Activated CD4-positive, alpha-beta memory T cell treated with anti-CD3 and anti-CD28 coated beads for 36 hours (primary cell): Measurements from ENCODE around the gene CACNA1C. TPM values are rescaled to one million over a fixed set of nuclear protein-coding genes. Genes with fewer than 3 reads are reported as not detected.

Source experiments
- CTCF ChIA-PET: fragments of 350-600 bp; sonication (Branson Sonifier 250); formaldehyde crosslinking; loops from one replicate; lab custom pipeline; 2021; ENCODE audit warnings: antibody characterized with exemption, inconsistent platforms; lab: Charles Lee
- POLR2A ChIA-PET: fragments of 350-600 bp; sonication (Branson Sonifier 250); formaldehyde crosslinking; loops from one replicate; lab custom pipeline; 2021; ENCODE audit warnings: antibody characterized with exemption; lab: Charles Lee
- DNase-seq: peaks from one replicate; pipeline ENCODE4 v3.0.0-alpha.2; 2020
- H3K27ac Mint-ChIP-seq: one replicate; pipeline ENCODE4 v1.8.0; 2021; ENCODE audit warnings: mixed read lengths
- H3K27me3 Mint-ChIP-seq: one replicate; pipeline ENCODE4 v1.8.0; 2021; ENCODE audit warnings: mixed read lengths
- H3K36me3 Mint-ChIP-seq: one replicate; pipeline ENCODE4 v1.8.0; 2021; ENCODE audit warnings: mixed read lengths
- H3K4me1 Mint-ChIP-seq: one replicate; pipeline ENCODE4 v1.8.0; 2021; ENCODE audit warnings: low read depth, mixed read lengths
- H3K4me3 Mint-ChIP-seq: one replicate; pipeline ENCODE4 v1.8.0; 2021; ENCODE audit warnings: mild to moderate bottlenecking, mixed read lengths
- H3K9me3 Mint-ChIP-seq: one replicate; pipeline ENCODE4 v1.8.0; 2021; ENCODE audit warnings: mixed read lengths
- intact Hi-C: fragments of 100-400 bp; cut with micrococcal nuclease; formaldehyde crosslinking; loops from one replicate; pipeline ENCODE4 v1.15.1; 2023
- total RNA-seq, 2 experiments: library from RNA; stranded (reverse); gene quantifications; one replicate each; pipeline ENCODE4 v1.2.3, GENCODE V29; 2021

The CACNA1C gene
- total RNA-seq, 2 experiments from 2014 or later: 0.07 to 0.12 TPM

DNA sequence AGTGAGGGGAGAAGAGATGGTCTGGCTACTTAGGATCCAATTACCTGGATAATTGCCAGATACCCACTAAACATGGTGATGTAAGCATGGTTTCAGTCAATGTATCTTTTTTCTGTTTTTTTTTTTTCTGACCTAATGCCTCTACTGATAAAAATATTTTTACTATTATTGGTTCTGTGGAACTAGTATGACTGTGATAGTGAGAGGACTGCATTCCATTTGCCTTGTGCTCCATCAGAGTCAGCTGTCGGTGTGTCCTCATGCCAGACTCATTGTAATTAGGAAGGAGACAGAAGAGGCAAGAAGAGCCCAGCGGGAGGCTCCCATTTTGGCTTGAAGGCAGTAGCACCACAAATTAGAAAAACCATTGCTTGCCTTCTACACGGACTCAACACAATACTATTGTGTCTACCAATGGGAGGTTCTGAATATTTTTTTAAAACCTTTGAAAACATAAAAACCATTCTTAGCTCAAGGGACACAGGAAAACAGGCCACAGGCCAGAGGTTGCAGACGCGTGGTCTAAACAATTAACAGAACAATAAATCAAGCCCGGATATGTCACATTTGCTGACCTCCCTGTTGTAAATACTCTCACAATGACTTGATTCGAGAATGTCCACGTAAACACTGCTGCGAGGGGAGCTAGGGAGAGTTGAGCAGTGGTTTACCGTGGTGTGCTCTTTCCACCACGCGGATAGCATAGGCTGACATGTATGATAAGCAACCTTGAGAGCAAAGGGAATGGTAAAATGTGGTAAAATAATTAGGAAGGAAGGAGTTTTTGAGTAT is 35.0 kb upstream of the CACNA1C start:
- H3K9me3 Mint-ChIP-seq: no peaks in the 10 kb centered on the region
- DNase-seq: no peak
- intact Hi-C loops: no loop called here
- peaks cover 8% of the 10 kb centered on the region for H3K27me3 Mint-ChIP-seq
- POLR2A ChIA-PET: interaction anchor here (0.5 kb wide), 1 partner anchor 321 kb away, joined by 3 read pairs; no protein-coding TSS in a partner anchor
- H3K36me3 Mint-ChIP-seq: no peaks in the 10 kb centered on the region
- H3K4me1 Mint-ChIP-seq: peaks cover 10% of the 10 kb centered on the region
- CTCF ChIA-PET: interaction anchor here (2.0 to 2.4 kb wide), 3 partner anchors 16 to 227 kb away, joined by 5 to 12 read pairs (median 8); no protein-coding TSS in a partner anchor
- H3K4me3 Mint-ChIP-seq: no peak overlapping the region
- H3K27ac Mint-ChIP-seq: no peak overlapping the region

DNA sequence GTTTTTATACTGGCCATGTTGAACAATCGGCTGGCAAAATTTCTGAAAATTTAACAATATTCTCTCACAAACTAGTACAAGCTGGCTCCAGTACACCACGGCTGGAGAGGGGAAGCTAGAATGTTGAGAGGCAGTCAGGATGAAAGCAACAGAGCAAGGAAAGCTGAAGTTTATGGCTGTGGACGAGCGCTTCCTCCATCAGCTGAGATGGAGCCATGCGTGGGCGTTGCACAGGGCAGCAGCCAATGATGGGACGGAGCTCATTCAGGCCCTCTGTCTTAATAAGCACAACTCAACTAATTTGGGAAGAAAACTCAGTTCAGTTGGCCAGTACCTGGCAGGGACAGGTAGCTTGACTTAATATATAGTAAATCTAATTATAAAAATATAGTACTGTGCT is 34.4 kb upstream of the CACNA1C start:
- peaks cover 11% of the 10 kb centered on the region for H3K27me3 Mint-ChIP-seq
- POLR2A ChIA-PET: interaction anchor here (0.5 kb wide), 1 partner anchor 321 kb away, joined by 3 read pairs; no protein-coding TSS in a partner anchor
- H3K4me1 Mint-ChIP-seq: peaks cover 10% of the 10 kb centered on the region
- no peak overlapping the region for H3K4me3 Mint-ChIP-seq
- intact Hi-C loops: no loop called here
- no peak overlapping the region for H3K27ac Mint-ChIP-seq
- H3K9me3 Mint-ChIP-seq: no peaks in the 10 kb centered on the region
- CTCF ChIA-PET: interaction anchor here (2.0 to 2.4 kb wide), 3 partner anchors 15 to 227 kb away, joined by 5 to 12 read pairs (median 8); no protein-coding TSS in a partner anchor
- no peak for DNase-seq
- H3K36me3 Mint-ChIP-seq: no peaks in the 10 kb centered on the region

DNA sequence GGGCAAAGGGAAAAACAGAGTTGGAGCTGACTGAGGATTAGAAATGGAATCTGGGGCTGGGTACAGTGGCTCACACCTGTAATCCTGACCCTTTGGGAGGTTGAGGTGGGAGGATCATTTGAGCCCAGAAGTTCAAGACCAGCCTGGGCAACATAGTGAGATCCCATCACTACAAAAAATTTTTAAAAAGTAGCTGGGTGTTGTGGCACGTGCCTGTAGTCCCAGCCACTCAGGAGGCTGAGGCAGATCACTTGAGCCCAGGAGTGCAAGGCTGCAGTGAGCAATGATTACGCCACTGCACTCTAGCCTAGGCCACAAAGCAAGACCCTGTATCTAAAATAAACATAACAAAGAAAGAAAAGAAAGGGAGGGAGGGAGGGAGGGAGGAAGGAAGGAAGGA is 33.7 kb upstream of the CACNA1C start:
- Mint-ChIP-seq H3K4me3 (no peak overlapping the region), H3K27me3 (peaks cover 11% of the 10 kb centered on the region), H3K9me3 (no peaks in the 10 kb centered on the region), H3K27ac (no peak overlapping the region), H3K36me3 (no peaks in the 10 kb centered on the region), H3K4me1 (peaks cover 10% of the 10 kb centered on the region)
- no peak for DNase-seq
- intact Hi-C loops: no loop called here
- ChIA-PET POLR2A (no interaction called here), CTCF (interaction anchor here (1.0 to 2.4 kb wide), 3 partner anchors 8 to 228 kb away, joined by 4 to 12 read pairs (median 5); no protein-coding TSS in a partner anchor)

DNA sequence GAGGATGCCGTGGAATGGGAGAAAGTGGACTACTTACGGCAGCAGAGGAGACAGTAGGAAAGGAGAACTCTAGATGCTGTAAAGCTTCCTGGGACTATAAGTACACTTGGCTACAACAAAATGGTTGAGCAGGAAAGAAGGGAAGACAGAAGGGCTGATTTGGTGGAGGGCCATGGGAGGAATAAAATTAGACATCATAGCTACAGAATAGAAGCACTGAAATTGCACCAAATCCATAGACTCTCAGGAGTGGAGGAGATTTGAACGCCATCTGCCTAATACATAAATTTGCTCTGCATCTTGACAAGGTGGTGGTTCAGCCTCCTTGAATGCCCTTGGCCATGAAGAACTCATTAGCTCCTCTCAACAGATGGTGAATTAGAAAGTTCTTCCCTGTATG is 32.3 kb upstream of the CACNA1C start:
- H3K36me3 Mint-ChIP-seq: no peaks in the 10 kb centered on the region
- H3K27me3 Mint-ChIP-seq: peaks cover 11% of the 10 kb centered on the region
- no peaks in the 10 kb centered on the region for H3K9me3 Mint-ChIP-seq
- CTCF ChIA-PET: interaction anchor here (0.7 to 1.4 kb wide), 3 partner anchors 8 to 80 kb away, joined by 3 to 5 read pairs (median 3); no protein-coding TSS in a partner anchor
- no peak overlapping the region for H3K4me3 Mint-ChIP-seq
- POLR2A ChIA-PET: no interaction called here
- peaks cover 10% of the 10 kb centered on the region for H3K4me1 Mint-ChIP-seq
- DNase-seq: no peak
- H3K27ac Mint-ChIP-seq: no peak overlapping the region
- intact Hi-C loops: no loop called here

DNA sequence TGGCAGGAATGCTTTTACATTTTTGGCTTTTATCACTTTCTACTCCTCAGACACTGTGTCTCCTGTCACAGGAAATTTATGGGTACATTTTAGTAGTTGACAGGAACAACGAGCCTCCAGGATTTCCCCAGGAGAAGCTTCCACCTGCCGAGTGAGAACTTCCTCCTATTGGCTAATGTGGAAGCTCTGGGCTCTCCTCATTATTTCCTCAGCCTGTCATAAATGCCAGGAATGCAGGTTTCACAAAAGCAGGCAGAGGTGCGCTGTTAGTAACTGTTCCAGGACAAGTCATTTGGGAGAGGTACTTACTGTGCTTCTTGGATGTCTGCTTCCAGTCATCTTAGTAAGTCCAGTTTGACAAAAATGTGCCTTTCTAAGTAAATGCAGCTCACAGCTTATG is 29.4 kb upstream of the CACNA1C start:
- ChIA-PET CTCF (interaction anchor here (0.8 kb wide), 1 partner anchor 8 kb away, joined by 3 read pairs; no protein-coding TSS in a partner anchor), POLR2A (no interaction called here)
- Mint-ChIP-seq H3K4me1 (no peaks in the 10 kb centered on the region), H3K9me3 (no peaks in the 10 kb centered on the region), H3K27me3 (peaks cover 5% of the 10 kb centered on the region), H3K4me3 (no peak overlapping the region), H3K27ac (no peak overlapping the region), H3K36me3 (no peaks in the 10 kb centered on the region)
- intact Hi-C loops: no loop called here
- DNase-seq: no peak

DNA sequence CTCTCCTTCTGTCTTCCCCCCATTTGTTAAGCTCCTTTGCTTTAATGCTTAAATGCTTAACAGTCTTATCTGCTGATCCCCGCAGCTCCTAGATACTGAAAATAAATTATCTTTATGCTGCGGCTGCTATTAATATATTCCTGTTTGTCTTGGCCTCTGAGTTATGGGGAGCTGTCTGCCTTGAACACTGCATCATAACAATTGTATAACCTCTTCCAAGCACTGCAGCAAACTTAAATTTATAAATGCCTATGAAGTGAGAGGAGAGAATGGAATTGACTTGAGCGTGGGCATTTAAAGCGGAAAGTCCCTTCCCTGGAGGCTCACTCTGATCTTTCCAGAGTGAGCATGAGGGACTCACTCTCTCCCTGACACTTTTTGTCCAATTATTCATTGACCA is 25.4 kb upstream of the CACNA1C start:
- H3K27ac Mint-ChIP-seq: no peak overlapping the region
- H3K36me3 Mint-ChIP-seq: no peaks in the 10 kb centered on the region
- H3K9me3 Mint-ChIP-seq: no peaks in the 10 kb centered on the region
- ChIA-PET CTCF (interaction anchor here (1.1 kb wide), 1 partner anchor 88 kb away, joined by 4 read pairs; no protein-coding TSS in a partner anchor), POLR2A (no interaction called here)
- peaks cover 4% of the 10 kb centered on the region for H3K27me3 Mint-ChIP-seq
- H3K4me1 Mint-ChIP-seq: no peaks in the 10 kb centered on the region
- intact Hi-C loops: no loop called here
- H3K4me3 Mint-ChIP-seq: no peak overlapping the region
- no peak for DNase-seq

DNA sequence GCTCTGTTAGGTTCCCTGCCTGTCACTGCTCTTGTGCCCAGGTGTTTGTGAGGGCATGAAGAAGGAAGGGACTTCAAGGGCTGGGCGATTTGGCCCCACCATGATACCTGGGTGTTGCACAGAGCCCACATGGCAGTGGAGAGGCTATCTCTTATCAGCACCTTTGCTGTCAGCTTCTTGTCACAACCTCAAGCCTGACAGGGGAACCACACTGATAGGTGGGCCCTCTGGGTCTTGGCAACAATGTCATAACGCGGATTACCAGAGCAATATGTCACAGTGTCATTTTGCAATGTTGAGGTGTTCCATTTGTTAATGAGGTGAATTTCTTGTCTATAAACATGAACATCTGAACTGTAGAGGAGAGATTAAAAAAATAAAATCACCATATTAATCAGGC is 22.9 kb upstream of the CACNA1C start:
- DNase-seq: no peak
- peaks cover 5% of the 10 kb centered on the region for H3K4me1 Mint-ChIP-seq

DNA sequence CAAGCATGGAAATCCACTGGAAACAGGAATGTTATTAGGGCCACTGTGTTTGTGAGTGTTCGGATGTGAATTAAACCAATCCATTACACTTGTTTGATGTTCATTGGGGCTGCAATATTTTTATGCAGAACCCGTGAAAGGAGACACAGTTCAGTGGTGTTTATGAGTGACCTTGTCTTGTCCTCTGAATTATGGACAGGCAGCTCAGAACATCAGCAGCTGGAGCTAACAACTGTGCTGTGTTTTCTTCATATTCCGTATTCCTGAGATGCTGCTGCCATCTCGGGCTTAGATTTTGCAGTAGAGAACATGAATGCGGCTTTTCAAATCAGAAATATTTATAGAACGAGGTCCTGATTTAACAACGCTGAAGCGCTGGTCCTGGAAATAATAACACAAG is 20.3 kb upstream of the CACNA1C start:
- Mint-ChIP-seq H3K4me1 (peaks cover 10% of the 10 kb centered on the region), H3K36me3 (no peaks in the 10 kb centered on the region), H3K27ac (no peak overlapping the region), H3K9me3 (no peaks in the 10 kb centered on the region), H3K27me3 (peaks cover 18% of the 10 kb centered on the region), H3K4me3 (no peak overlapping the region)
- POLR2A ChIA-PET: no interaction called here
- CTCF ChIA-PET: interaction anchor here (0.5 to 2.4 kb wide), 2 partner anchors 15 to 422 kb away, joined by 3 to 12 read pairs; no protein-coding TSS in a partner anchor
- intact Hi-C loops: no loop called here
- DNase-seq: no peak

More for the DNA sequence above, 22.9 kb upstream of the CACNA1C start:
- H3K36me3 Mint-ChIP-seq: no peaks in the 10 kb centered on the region
- POLR2A ChIA-PET: no interaction called here
- H3K9me3 Mint-ChIP-seq: no peaks in the 10 kb centered on the region
- H3K27me3 Mint-ChIP-seq: peaks cover 11% of the 10 kb centered on the region
- H3K27ac Mint-ChIP-seq: no peak overlapping the region
- CTCF ChIA-PET: interaction anchor here (0.8 kb wide), 1 partner anchor 90 kb away, joined by 3 read pairs; no protein-coding TSS in a partner anchor
- intact Hi-C loops: no loop called here
- H3K4me3 Mint-ChIP-seq: no peak overlapping the region

DNA sequence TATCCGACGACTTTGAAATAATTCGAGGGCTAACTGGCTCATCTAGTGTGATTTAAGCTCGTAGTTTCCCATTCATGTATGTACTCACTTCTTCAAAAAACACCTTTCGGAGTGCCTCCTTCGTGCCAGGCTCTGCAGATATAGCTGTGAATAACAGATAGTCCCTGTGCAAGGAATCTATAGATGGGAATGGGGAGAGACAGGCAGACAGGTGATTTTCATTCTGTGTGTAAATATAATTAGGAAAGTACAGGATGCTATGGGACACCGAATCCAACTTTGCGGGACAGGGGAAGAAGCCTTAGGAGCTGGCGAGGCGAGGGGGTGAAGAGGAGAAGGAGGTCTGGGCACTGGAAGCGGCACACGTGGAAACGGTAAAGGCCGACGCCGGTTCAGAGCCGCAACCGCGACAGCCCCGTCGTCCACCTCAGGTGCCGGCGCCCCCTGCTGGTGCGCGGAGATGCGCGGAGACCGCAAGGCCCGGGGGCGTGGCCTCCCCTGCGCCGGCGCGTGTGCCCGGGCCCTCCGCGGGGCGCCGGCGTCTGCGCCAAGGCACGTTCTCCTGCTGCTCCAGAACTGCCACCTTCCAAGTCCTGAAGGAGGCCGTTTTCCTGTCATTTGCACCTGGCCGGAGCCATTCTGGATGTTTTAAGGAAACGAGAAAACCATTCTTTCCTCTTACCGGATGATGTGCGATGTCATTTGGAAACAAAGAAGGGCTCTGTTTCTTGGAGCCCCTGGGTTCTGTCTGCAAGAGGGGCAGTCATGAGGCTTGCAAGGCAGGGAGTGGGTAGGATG is 18.0 kb upstream of the CACNA1C start:
- H3K9me3 Mint-ChIP-seq: no peaks in the 10 kb centered on the region
- POLR2A ChIA-PET: no interaction called here
- no peaks in the 10 kb centered on the region for H3K36me3 Mint-ChIP-seq
- H3K4me1 Mint-ChIP-seq: peaks cover 10% of the 10 kb centered on the region
- peaks cover 26% of the 10 kb centered on the region for H3K27me3 Mint-ChIP-seq
- CTCF ChIA-PET: interaction anchor here (0.6 to 2.4 kb wide), 18 partner anchors 10 to 551 kb away, joined by 3 to 12 read pairs (median 4); no protein-coding TSS in a partner anchor
- H3K27ac Mint-ChIP-seq: no peak overlapping the region
- intact Hi-C loops: loop anchor here (1.0 to 2.0 kb wide), 3 partner anchors 31 to 238 kb away; partner anchors contain the start of gene DCP1B
- DNase-seq: peak; percentile 89
- H3K4me3 Mint-ChIP-seq: peak overlapping the region; percentile 62

DNA sequence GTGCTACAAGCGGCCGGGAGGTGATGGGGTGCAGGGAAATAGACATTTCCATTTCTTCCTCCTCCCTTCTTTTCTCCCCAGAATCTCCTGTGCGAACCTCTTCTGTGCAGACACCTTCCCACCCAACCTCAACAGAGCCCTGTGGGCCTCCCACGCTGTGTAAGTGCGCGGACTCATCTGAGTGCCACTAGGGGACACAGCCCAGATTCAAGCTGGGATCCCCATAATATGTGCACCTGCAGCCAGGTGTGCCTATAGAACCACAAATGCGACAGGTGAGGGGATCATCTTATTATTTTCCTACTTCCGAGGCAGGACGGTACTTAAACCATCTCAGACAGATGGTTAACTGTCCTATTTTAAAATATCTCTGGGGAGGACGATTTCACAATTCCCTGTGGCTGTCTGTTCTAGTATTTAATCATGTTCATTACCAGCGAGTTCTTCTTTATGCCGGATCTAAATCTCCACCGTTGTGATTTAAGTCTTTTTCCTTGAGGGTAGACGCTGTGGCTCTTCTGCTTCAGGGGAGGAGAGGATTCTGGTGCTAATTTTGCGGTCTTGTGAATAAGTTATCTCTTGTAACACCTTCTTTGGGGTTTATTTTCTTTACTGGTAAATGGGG is 17.2 kb upstream of the CACNA1C start:
- Mint-ChIP-seq H3K4me1 (peaks cover 10% of the 10 kb centered on the region), H3K9me3 (no peaks in the 10 kb centered on the region), H3K27me3 (peaks cover 25% of the 10 kb centered on the region), H3K4me3 (peak overlapping the region; percentile 62), H3K27ac (no peak overlapping the region), H3K36me3 (no peaks in the 10 kb centered on the region)
- intact Hi-C loops: loop anchor here (1.0 to 2.0 kb wide), 3 partner anchors 31 to 239 kb away; partner anchors contain the start of gene DCP1B
- DNase-seq: no peak
- CTCF ChIA-PET: interaction anchor here (0.6 to 2.1 kb wide), 8 partner anchors 17 to 400 kb away, joined by 3 to 9 read pairs (median 4); partner anchors contain the start of gene CACNA1C
- POLR2A ChIA-PET: no interaction called here

DNA sequence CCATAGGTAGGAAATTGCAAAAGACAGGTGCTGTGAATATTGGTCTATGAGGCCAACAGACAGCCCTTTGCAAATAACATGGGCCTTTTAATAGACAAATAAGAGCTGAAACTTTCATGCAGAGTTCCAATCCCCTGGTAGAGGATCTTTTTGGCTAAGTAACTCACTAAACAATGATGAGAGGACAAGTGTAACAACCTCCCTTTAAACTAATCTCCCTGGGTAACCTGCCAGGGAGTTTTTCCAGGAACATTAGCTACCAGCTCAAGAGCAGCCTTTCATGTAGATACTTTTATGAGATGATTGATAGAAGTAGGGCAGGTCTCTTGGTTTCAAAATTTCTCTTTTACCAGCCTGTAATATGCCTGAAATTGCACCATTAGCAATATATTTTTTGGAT is 13.8 kb upstream of the CACNA1C start:
- no peak overlapping the region for H3K27ac Mint-ChIP-seq

More for the DNA sequence above, 13.8 kb upstream of the CACNA1C start:
- ChIA-PET POLR2A (no interaction called here), CTCF (no interaction called here)
- Mint-ChIP-seq H3K9me3 (no peaks in the 10 kb centered on the region), H3K4me1 (peaks cover 10% of the 10 kb centered on the region), H3K36me3 (no peaks in the 10 kb centered on the region), H3K27me3 (peaks cover 28% of the 10 kb centered on the region), H3K4me3 (no peak overlapping the region)
- no peak for DNase-seq
- intact Hi-C loops: no loop called here
